ENCODE results near the gene EIF3CL.
"Not testable (repeated sequence)": the region's sequence is repeated elsewhere in the genome, so short reads cannot be mapped to it uniquely, and the experiment has no call there.

EIF3CL gene

DNA sequence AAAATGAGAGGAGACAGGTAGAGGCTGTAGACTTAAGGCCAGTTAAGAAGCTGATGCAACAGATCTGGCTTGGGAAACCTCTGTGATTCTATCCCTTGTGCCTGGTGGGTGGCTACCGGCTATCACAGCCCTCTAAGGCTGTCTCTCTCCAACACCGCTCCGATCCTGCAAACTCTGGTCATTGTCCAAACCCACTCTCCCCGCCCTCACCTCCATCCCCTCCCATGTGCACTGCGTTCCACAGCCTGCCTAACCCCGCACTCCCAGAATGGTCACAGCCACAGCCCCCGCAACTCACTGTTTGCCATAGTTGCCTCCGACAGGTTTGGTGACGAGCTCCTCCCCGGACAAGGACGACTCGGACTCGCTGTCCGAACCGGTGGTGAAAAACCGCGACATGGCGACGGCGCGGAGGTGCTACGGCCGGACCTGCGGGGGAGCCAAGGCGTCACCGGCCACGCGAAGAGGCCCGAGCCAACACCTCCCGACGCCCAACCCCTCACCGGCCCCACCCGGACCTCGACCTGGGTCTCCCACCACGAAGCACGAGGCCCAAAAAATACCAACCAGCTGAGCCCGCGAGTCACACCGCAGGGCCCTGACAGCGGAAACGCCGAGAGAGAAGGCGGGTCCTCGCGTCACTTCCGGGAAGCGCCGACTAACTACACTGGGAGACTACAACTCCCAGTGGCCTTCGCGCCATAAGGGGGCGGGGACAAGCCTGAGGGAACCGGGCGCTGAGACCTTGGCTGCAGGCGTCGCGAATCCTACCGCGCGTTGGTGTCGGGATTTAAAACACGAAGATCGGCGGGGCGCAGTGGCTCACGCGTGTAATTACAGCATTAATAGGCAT is at the start of gene EIF3CL:
Gene EIF3CL (minus strand): TSS at position 622 of the 853 bp plus-strand sequence. CDS start 223 bp downstream, at position 399.
- DNase-seq (ENCODE audit: low read depth) = not testable (repeated sequence)

DNA sequence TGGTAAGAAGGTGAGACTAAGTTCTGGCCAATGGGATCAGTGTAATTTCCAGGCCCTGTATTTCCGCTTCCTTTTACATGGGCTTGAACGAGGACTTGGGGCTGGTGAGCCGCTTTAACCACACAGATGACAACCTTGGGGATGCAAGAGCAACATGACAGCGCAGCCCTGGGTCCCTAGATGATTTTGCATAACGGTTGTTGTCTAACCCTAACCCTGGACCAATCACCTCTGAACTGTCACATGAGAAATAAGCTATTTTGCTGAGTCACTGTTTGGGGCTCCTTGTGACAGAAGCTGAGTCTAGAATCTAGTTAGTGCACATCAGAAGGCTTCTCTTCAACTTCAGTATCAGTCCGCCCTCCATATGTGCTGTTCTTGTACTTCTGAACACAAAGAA is 43.4 kb upstream of the EIF3CL start:
- not testable (repeated sequence) for DNase-seq (ENCODE audit: low read depth)

GRCh38 chr16:28446388-28446787 is 42.7 kb upstream of the EIF3CL start:
- DNase-seq (ENCODE audit: low read depth) = not testable (repeated sequence)

DNA sequence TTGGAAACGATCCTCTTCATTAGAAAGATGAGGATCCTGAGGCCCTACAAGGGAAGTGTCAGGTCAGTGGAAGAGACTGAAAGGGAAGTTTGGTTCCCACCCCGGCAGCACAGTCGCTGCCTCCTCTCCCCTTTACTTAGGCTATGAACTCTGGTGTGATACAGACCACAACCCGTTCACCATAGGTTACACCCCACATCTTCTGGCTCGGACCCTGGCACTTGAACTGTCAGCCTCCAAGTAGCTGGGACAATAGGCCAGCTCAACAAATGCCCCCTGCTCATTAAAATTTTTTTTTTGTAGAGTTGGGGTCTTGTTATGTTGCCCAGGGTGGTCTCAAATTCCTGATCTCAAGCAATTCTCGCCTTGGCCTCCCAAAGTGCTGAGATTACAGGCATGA is 40.3 kb upstream of the EIF3CL start:
- DNase-seq (ENCODE audit: low read depth) = not testable (repeated sequence)

GRCh38 chr16:28438899-28439298 is 35.3 kb upstream of the EIF3CL start:
- DNase-seq (ENCODE audit: low read depth) = not testable (repeated sequence)

- not testable (repeated sequence) for DNase-seq (ENCODE audit: low read depth)
Measured at GRCh38 chr16:28435340-28435739, 31.7 kb upstream of the EIF3CL start.

GRCh38 chr16:28426060-28426680 is 22.5 kb upstream of the EIF3CL start:
- DNase-seq (ENCODE audit: low read depth) = not testable (repeated sequence)

DNA sequence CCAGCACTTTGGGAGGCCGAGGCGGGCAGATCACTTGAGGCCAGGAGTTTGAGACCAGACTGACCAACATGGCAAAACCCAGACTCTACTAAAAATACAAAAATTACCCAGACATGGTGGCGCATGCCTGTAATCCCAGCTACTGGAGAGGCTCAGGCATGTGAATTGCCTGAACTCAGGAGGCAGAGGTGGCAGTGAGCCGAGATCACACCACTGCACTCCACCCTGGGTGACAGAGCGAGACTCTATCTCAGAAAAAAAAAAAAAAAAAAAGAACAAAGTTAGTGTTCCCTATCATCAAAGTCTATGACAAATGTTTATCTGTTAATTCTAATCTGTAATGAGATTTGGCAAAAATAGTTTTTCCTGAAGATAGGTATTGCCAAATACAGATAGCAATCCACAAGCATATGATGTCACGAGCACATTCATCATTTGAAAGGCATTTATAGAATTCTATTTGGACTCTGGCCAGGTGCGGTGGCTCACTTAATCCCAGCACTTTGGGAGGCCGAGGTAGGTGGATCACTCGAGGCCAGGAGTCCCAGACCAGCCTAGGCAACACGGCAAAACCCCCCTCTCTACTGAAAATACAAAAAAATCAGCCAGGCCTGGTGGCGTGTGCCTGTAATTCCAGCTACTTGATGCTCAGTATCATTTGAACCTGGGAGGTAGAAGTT is 17.6 kb upstream of the EIF3CL start:
- not testable (repeated sequence) for DNase-seq (ENCODE audit: low read depth)

- DNase-seq (ENCODE audit: low read depth) = not testable (repeated sequence)
Measured at GRCh38 chr16:28417033-28417432, 13.4 kb upstream of the EIF3CL start.

GRCh38 chr16:28414530-28414929 is 10.9 kb upstream of the EIF3CL start:
- DNase-seq (ENCODE audit: low read depth) = not testable (repeated sequence)

GRCh38 chr16:28413585-28413984 is 9.9 kb upstream of the EIF3CL start:
- not testable (repeated sequence) for DNase-seq (ENCODE audit: low read depth)

DNA sequence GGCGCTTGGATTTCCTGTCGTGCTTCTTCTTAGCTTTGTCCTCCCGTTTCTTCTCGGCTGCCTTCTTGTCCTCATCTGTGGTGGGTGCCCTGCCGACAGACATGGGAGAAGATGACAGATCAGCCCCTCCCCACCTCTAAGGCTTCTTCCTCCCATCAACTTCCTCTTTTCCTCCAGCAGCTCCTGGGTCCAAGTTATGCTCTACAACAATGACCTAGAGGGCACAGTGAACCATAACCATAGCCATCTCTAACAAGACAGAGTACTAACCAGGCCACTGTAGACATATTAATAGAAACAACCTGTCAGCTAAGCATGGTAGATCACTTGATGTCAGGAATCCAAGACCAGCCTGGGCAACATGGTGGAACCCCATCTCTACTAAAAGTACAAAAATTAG is 11.6 kb downstream of the EIF3CL start:
- not testable (repeated sequence) for DNase-seq (ENCODE audit: low read depth)

DNA sequence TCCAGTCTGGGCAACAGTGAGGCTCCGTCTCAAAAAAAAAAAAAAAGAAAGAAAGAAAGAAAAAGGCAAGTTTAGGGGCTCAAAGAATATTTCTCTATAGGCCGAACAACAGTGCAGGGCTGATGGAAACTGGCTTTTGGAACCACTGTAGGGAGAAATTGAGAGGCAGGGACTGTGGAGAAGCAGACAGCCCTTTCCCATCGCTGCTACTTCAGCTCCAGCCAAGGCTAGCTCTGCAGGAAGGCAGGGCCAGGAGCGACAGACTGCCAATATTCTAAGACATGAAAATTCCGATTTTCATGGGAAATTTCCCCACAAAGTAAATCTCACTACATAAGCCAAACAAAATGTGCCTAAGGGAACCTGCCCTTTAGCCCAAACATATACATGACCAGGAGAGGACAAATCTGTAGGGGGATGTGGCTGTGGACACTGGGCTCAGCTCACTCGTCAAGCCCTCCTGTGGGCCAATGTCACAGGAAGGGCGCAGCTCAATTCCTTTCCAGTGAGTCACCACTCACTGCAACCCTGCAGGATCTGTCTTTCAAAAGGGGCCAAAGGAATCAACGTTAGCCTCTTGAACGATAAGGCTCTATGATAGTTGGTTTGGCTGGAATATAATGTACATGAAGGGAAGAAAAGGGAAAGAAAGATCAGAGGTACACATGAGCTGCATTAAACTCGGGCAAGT is 21.3 kb downstream of the EIF3CL start:
- not testable (repeated sequence) for DNase-seq (ENCODE audit: low read depth)

DNA sequence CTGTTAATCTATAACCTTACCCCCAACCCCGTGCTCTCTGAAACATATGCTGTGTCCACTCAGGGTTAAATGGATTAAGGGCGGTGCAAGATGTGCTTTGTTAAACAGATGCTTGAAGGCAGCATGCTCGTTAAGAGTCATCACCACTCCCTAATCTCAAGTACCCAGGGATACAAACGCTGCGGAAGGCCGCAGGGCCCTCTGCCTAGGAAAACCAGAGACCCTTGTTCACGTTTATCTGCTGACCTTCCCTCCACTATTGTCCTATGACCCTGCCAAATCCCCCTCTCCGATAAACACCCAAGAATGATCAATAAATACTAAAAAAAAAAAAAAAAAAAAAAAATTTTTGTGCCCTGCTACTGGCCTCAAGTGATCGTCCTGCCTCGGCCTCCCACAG is 25.8 kb downstream of the EIF3CL start:
- DNase-seq (ENCODE audit: low read depth) = not testable (repeated sequence)

DNA sequence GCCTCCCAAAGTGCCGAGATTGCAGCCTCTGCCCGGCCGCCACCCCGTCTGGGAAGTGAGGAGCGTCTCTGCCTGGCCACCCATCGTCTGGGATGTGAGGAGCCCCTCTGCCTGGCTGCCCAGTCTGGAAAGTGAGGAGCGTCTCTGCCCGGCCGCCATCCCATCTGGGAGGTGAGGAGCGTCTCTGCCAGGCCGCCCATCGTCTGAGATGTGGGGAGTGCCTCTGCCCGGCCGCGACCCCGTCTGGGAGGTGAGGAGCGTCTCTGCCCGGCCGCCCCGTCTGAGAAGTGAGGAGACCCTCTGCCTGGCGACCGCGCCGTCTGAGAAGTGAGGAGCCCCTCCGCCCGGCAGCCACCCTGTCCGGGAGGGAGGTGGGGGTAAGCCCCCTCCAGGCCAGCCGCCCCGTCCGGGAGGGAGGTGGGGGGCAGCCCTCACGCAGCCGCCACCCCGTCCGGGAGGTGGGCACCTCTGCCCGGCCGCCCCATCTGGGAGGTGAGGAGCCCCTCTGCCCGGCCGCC is 26.5 kb downstream of the EIF3CL start:
- not testable (repeated sequence) for DNase-seq (ENCODE audit: low read depth)

- DNase-seq (ENCODE audit: low read depth) = not testable (repeated sequence)
Measured at GRCh38 chr16:28375115-28375514, 28.5 kb downstream of the EIF3CL start.

GRCh38 chr16:28374281-28374680 is 29.4 kb downstream of the EIF3CL start:
- not testable (repeated sequence) for DNase-seq (ENCODE audit: low read depth)

GRCh38 chr16:28367926-28368325 is 35.7 kb downstream of the EIF3CL start:
- not testable (repeated sequence) for DNase-seq (ENCODE audit: low read depth)

DNA sequence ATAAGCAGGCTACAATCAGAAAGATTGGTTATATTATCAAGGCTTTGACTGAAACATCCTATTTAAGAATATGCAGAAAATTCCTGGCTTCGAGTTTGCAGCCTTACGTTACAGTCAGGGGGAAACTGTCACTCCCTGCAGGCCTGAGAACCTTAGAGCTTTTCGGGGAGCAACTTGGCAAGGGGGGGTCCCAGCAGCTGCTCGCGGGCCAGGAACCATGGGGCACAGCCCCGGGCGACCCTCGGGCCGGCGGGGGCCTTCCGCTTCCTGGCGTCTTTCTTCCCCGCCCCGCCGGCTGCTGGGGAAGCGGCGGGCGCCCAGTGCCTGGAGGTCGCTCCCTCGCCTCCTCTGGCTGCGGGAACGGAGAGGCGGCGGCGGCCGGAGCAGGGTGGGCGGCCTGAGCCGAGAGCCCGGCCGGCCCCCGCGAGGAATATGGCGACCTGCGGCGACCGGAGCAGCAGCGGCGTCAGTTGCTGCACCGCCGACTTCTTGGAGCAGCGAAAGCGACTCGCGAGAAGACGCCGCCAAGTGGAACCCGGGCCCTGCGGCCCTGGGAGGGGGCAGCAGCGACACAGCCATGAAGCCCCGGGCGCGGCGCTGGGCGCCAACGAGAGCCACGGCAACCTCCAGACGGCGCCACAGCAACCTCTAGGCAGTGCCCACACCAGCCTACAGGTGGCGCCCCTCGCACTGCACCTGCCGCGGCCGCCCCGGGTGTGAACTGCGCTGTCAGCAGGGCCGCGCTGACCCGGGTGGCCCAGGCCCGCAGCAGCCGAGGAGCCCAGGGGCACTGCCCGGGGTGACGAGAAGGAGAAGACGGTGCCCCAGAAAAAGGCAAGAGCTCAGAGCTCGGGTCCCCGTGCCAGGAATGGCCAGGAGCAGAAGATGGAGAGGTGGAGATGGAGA is 39.1 kb downstream of the EIF3CL start:
- DNase-seq (ENCODE audit: low read depth) = not testable (repeated sequence)

DNA sequence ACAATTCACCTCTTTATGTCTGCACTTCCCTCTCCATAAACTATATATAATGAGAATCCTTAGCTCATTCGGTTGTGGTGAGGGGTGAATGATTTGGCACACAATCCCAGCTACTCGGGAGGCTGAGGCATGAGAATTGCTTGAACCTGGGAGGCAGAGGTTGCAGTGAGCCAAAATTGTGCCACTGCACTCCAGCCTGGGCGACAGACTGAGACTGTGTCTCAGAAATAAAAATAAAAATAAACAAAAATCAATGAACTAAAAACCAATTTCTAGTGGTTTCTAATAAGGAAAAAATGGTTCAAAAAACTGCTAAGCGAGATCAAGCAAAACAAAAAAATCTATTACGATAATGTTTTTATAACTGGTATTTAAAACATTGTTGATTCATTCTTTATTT is 40.2 kb downstream of the EIF3CL start, which contains the start of gene NPIPB6:
Gene NPIPB6 (minus strand): TSS at position 101 of the 400 bp plus-strand sequence. CDS start 686 bp downstream, outside the sequence.
- not testable (repeated sequence) for DNase-seq (ENCODE audit: low read depth)

All from HS-5 (cell line).